Neural cell (in vitro differentiated cells): ENCODE data around the gene CYSRT1. TPM values are rescaled to one million over a fixed set of nuclear protein-coding genes. Genes with fewer than 3 reads are reported as not detected.

Experiments used
- H2AFZ ChIP-seq: fragments of 200-600, 300-800 bp; sonication (generic), shearing (Covaris generic); 2 replicates; pipeline ENCODE4 v1.6.0; 2014; ENCODE audit warnings: low read depth, mild to moderate bottlenecking, antibody characterized with exemption, low read length, moderate library complexity
- H3F3A ChIP-seq: fragments of 200-600 bp; shearing (Covaris generic); 2 replicates; pipeline ENCODE4 v1.6.1; 2016; ENCODE audit warnings: mild to moderate bottlenecking, moderate library complexity, mixed read lengths, antibody characterized with exemption, low read length; ENCODE audit not compliant: insufficient read depth, poor library complexity, severe bottlenecking
- H3K27ac ChIP-seq: fragments of 200-600, 300-800 bp; sonication (generic), shearing (Covaris generic); 2 replicates; pipeline ENCODE4 v1.5.1; 2014; ENCODE audit warnings: mild to moderate bottlenecking, low read length, moderate library complexity
- H3K27me3 ChIP-seq: fragments of 300-800, 200-600 bp; sonication (generic), shearing (Covaris generic); 2 replicates; pipeline ENCODE4 v1.6.0; 2014; ENCODE audit warnings: mild to moderate bottlenecking, low read depth, low read length, moderate library complexity; ENCODE audit not compliant: insufficient read depth
- H3K36me3 ChIP-seq: fragments of 300-800, 200-600 bp; sonication (generic), shearing (Covaris generic); 2 replicates; pipeline ENCODE4 v1.5.1; 2014; ENCODE audit warnings: mild to moderate bottlenecking, antibody characterized with exemption, low read length, moderate library complexity; ENCODE audit not compliant: insufficient read depth
- H3K4me2 ChIP-seq: fragments of 300-800, 200-600 bp; sonication (generic), shearing (Covaris generic); 2 replicates; pipeline ENCODE4 v1.6.0; 2014; ENCODE audit warnings: mild to moderate bottlenecking, low read length
- H3K4me3 ChIP-seq: fragments of 300-800, 200-600 bp; sonication (generic), shearing (Covaris generic); 2 replicates; pipeline ENCODE4 v1.5.1; 2014; ENCODE audit warnings: mild to moderate bottlenecking, low read length, moderate library complexity
- H3K79me2 ChIP-seq: fragments of 200-600 bp; shearing (Covaris generic); replicated peaks from 2 replicates; pipeline ENCODE4 v1.6.0; 2014; ENCODE audit warnings: mild to moderate bottlenecking, low read length, moderate library complexity; ENCODE audit not compliant: insufficient read depth
- H3K9ac ChIP-seq: fragments of 300-800, 200-600 bp; sonication (generic), shearing (Covaris generic); 2 replicates; pipeline ENCODE4 v1.6.1; 2016; ENCODE audit warnings: mild to moderate bottlenecking, low read length, mixed read lengths
- H3K9me2 ChIP-seq: fragments of 200-600 bp; shearing (Covaris generic); 2 replicates; pipeline ENCODE4 v1.6.1; 2016; ENCODE audit warnings: mild to moderate bottlenecking, low read length, mixed read lengths; ENCODE audit not compliant: insufficient read depth
- H3K9me3 ChIP-seq: fragments of 200-600, 300-800 bp; sonication (generic), shearing (Covaris generic); 2 replicates; pipeline ENCODE4 v1.6.1; 2016; ENCODE audit warnings: mild to moderate bottlenecking, mixed run types, low read length, moderate library complexity, mixed read lengths
- H4K20me1 ChIP-seq: fragments of 200-600 bp; shearing (Covaris generic); 2 replicates; pipeline ENCODE4 v1.6.1; 2016; ENCODE audit warnings: mild to moderate bottlenecking, mixed run types; ENCODE audit not compliant: insufficient read depth
- EP300 ChIP-seq: fragments of 450-650 bp; conservative IDR thresholded peaks from 2 replicates; pipeline ENCODE4 v1.6.1; 2014; ENCODE audit warnings: antibody characterized with exemption, mild to moderate bottlenecking, moderate library complexity; ENCODE audit not compliant: poor library complexity, severe bottlenecking
- EZH2 ChIP-seq: fragments of 200-600, 300-800 bp; shearing (Covaris generic), sonication (generic); IDR thresholded peaks from 2 replicates; pipeline ENCODE4 v1.6.1; 2014; ENCODE audit warnings: antibody characterized with exemption, low read length, borderline replicate concordance, mild to moderate bottlenecking; ENCODE audit not compliant: insufficient read depth, poor library complexity, severe bottlenecking
- MXI1 ChIP-seq: fragments of 450-650 bp; conservative IDR thresholded peaks from 2 replicates; pipeline ENCODE4 v1.6.1; 2014; ENCODE audit warnings: antibody characterized with exemption, mild to moderate bottlenecking; ENCODE audit not compliant: poor library complexity, severe bottlenecking
- POLR2AphosphoS5 ChIP-seq: IDR thresholded peaks from 2 replicates; pipeline ENCODE4 v1.6.1; 2012
- RAD21 ChIP-seq: fragments of 450-650 bp; conservative IDR thresholded peaks from 2 replicates; pipeline ENCODE4 v1.6.1; 2014; ENCODE audit warnings: antibody characterized with exemption, mild to moderate bottlenecking, moderate library complexity
- SMC3 ChIP-seq: fragments of 450-650 bp; conservative IDR thresholded peaks from 2 replicates; pipeline ENCODE4 v1.6.1; 2014; ENCODE audit warnings: antibody characterized with exemption, mild to moderate bottlenecking, moderate library complexity; ENCODE audit not compliant: poor library complexity
- TAF1 ChIP-seq: IDR thresholded peaks from 2 replicates; pipeline ENCODE4 v1.6.1; 2012; ENCODE audit warnings: low read depth
- polyA plus RNA-seq: library from polyadenylated mRNA; depleted of rRNA; stranded (reverse); fragments of >200 nt; gene quantifications from 2 replicates; pipeline ENCODE4 v1.2.3, GENCODE V29; 2014
- TF ChIP-seq, protein P1 (sequence below): IDR thresholded peaks from 2 replicates; pipeline ENCODE4 v1.6.1; 2012; ENCODE audit warnings: borderline replicate concordance
- TF ChIP-seq, protein P2 (sequence below): fragments of 450-650 bp; IDR thresholded peaks from 2 replicates; pipeline ENCODE4 v1.5.1; 2014; ENCODE audit warnings: antibody characterized with exemption, mild to moderate bottlenecking, moderate library complexity; ENCODE audit not compliant: poor library complexity, severe bottlenecking

Gene CYSRT1
- polyA plus RNA-seq, 1 donor from 2014 or later: 3.3 TPM

DNA sequence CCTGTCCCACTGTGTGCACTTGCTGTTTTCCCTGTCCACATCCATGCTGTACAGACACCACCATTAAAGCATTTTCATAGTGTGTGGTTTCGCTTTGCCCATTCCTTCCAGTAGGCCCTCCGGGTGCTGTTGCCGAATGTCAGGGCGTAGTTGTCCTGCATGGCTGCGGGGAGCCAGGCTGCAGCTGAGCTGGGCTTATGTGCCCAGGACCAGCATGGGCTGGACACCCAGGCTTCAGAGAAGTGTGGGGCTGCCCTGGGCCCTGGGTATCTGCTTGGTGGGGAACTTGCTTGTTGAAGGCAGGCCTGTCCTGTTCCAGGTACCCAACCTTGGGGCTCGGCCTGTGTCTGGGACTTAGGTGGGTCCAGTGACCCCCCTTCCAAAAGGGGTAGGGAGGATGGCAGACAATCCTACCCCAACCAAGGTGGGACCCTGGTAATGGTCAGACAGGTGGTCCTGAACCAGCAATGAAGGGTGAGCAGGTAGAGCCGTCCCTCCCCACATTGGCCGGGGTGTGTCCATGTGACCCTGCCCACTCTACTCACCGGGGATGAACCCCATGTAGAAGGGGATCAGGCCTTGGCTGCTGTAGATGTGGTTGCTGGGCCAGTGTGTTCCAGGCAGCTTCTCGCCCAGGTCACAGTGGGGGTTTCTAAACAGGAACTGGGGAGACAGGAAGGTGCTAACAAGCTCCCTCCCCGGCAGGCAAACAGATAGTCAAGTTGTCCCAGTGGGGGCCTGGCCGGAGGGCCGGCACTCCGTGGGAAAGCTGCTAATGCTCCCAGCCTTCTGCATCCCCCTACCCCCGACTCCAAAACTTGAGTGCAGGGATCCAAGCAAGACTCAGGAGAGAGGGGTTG is 18.9 kb downstream of the CYSRT1 start:
- Histone ChIP-seq H2AFZ (no peak overlapping the region), H3K9me3 (no peaks in the 10 kb centered on the region), H4K20me1 (no peaks in the 10 kb centered on the region), H3F3A (no peaks in the 10 kb centered on the region), H3K4me3 (no peak overlapping the region), H3K27me3 (no peaks in the 10 kb centered on the region), H3K9me2 (no peaks in the 10 kb centered on the region), H3K4me2 (no peak overlapping the region), H3K79me2 (peaks cover 14% of the 10 kb centered on the region), H3K27ac (no peak overlapping the region), H3K36me3 (no peaks in the 10 kb centered on the region), H3K9ac (no peak overlapping the region)
- TF ChIP-seq EZH2 (no peak), TAF1 (no peak), RAD21 (no peak), POLR2AphosphoS5 (no peak), EP300 (no peak), SMC3 (no peak), MXI1 (no peak)
- TF ChIP-seq, protein P1, sequence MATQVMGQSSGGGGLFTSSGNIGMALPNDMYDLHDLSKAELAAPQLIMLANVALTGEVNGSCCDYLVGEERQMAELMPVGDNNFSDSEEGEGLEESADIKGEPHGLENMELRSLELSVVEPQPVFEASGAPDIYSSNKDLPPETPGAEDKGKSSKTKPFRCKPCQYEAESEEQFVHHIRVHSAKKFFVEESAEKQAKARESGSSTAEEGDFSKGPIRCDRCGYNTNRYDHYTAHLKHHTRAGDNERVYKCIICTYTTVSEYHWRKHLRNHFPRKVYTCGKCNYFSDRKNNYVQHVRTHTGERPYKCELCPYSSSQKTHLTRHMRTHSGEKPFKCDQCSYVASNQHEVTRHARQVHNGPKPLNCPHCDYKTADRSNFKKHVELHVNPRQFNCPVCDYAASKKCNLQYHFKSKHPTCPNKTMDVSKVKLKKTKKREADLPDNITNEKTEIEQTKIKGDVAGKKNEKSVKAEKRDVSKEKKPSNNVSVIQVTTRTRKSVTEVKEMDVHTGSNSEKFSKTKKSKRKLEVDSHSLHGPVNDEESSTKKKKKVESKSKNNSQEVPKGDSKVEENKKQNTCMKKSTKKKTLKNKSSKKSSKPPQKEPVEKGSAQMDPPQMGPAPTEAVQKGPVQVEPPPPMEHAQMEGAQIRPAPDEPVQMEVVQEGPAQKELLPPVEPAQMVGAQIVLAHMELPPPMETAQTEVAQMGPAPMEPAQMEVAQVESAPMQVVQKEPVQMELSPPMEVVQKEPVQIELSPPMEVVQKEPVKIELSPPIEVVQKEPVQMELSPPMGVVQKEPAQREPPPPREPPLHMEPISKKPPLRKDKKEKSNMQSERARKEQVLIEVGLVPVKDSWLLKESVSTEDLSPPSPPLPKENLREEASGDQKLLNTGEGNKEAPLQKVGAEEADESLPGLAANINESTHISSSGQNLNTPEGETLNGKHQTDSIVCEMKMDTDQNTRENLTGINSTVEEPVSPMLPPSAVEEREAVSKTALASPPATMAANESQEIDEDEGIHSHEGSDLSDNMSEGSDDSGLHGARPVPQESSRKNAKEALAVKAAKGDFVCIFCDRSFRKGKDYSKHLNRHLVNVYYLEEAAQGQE: no peak
- TF ChIP-seq, protein P2, sequence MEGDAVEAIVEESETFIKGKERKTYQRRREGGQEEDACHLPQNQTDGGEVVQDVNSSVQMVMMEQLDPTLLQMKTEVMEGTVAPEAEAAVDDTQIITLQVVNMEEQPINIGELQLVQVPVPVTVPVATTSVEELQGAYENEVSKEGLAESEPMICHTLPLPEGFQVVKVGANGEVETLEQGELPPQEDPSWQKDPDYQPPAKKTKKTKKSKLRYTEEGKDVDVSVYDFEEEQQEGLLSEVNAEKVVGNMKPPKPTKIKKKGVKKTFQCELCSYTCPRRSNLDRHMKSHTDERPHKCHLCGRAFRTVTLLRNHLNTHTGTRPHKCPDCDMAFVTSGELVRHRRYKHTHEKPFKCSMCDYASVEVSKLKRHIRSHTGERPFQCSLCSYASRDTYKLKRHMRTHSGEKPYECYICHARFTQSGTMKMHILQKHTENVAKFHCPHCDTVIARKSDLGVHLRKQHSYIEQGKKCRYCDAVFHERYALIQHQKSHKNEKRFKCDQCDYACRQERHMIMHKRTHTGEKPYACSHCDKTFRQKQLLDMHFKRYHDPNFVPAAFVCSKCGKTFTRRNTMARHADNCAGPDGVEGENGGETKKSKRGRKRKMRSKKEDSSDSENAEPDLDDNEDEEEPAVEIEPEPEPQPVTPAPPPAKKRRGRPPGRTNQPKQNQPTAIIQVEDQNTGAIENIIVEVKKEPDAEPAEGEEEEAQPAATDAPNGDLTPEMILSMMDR: no peak

DNA sequence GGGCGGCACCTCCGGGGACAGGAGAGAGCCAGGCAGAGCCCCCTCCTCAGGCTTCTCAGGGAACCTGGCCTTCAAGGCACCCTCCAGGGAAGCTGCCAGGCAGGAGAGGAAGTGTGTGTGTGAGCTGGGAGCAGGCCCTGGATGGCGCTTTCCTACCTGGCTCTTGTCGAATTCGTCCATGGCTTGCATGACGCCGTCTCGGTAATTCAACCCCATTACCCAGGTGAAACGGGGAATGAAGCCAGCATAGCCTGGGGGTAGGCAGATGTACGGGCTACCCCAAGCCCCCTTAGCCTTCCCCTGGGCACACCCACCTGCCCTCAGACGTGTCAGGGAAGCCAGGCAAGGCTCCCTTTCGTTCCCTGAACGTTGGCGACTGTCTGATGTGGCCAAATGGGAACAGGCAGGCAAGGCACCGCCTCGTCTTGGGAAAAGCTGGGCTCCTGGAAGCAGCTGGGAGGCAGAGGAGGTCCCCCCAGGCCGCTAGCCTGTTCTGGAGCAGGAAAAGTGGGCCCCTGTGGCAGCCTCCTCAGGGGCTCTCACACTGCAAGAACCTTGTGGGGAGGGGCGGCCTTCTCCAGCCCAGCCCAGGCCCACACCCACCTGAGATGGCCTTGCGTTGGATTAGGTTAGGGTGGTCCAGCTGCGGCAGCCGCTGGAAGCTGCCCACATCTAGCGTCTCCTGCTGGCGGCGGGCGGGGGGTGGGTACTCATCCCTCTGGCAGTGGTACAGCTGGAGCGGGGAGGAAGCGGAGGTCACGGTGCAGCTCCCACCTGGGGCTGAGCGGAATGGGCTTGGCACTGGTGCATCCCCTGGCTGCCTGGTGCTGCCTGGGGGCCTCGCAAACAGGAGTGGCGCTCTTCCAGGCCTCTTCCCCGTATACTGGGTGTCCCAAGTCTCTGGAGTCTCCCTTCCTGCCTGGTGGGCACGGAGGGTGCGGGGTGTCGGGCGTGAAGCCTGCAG is 19.8 kb downstream of the CYSRT1 start:
- no peak overlapping the region for H3K4me2 ChIP-seq

More for the DNA sequence above, 19.8 kb downstream of the CYSRT1 start:
- H3K27ac ChIP-seq: no peak overlapping the region
- H4K20me1 ChIP-seq: no peaks in the 10 kb centered on the region
- no peaks in the 10 kb centered on the region for H3K9me2 ChIP-seq
- H3K79me2 ChIP-seq: peaks cover 14% of the 10 kb centered on the region
- no peak overlapping the region for H2AFZ ChIP-seq
- H3K9me3 ChIP-seq: no peaks in the 10 kb centered on the region
- H3K27me3 ChIP-seq: no peaks in the 10 kb centered on the region
- H3F3A ChIP-seq: no peaks in the 10 kb centered on the region
- H3K36me3 ChIP-seq: no peaks in the 10 kb centered on the region
- no peak overlapping the region for H3K9ac ChIP-seq
- H3K4me3 ChIP-seq: no peak overlapping the region
- TF ChIP-seq EP300: no peak
- TF ChIP-seq, protein P2: no peak
- no peak for TF ChIP-seq POLR2AphosphoS5
- TF ChIP-seq EZH2: no peak
- no peak for TF ChIP-seq RAD21
- TF ChIP-seq, protein P1: no peak
- no peak for TF ChIP-seq MXI1
- TF ChIP-seq SMC3: no peak
- TF ChIP-seq TAF1: no peak
